HEK293 (cell line): ENCODE data around the gene HSPG2.

ENCODE experiments used
- CTCF ChIA-PET: fragments of 350-600 bp; formaldehyde crosslinking; extraction: SDS; loops from one replicate; lab custom pipeline; 2021; ENCODE audit warnings: antibody characterized with exemption; lab: Yijun Ruan, JAX
- POLR2A ChIA-PET: fragments of 300-600 bp; formaldehyde crosslinking; extraction: SDS; loops from one replicate; lab custom pipeline; 2020; ENCODE audit warnings: antibody characterized with exemption, inconsistent platforms; lab: Yijun Ruan, JAX
- H3K27ac ChIP-seq: fragments of 200-500 bp; sonication (Bioruptor generic); 2 replicates; pipeline ENCODE4 v1.5.1; 2014; ENCODE audit warnings: low read depth, low read length, control low read depth, inconsistent platforms; ENCODE audit errors: extremely low read depth
- H3K36me3 ChIP-seq, 2 experiments: fragments of 200-500 bp in 1 of 2; sonication (Bioruptor generic) in 1 of 2; 1 replicate in 1 of 2; 2 replicates in 1 of 2; pipeline ENCODE4 v1.5.1; 2014 to 2017; ENCODE audit warnings: inconsistent platforms in 2 of 2, low read length in 2 of 2; ENCODE audit not compliant: control insufficient read depth in 2 of 2, insufficient read depth in 1 of 2
- H3K4me1 ChIP-seq: fragments of 200-500 bp; sonication (Bioruptor generic); 2 replicates; pipeline ENCODE4 v1.5.1; 2014; ENCODE audit warnings: mild to moderate bottlenecking, low read length, inconsistent platforms; ENCODE audit not compliant: control insufficient read depth, insufficient read depth
- H3K4me3 ChIP-seq: 2 replicates; pipeline ENCODE4 v1.5.1; 2011; ENCODE audit warnings: low read depth, mild to moderate bottlenecking, control low read depth, low read length, moderate library complexity
- H3K9me3 ChIP-seq: fragments of 200-500 bp; sonication (Bioruptor generic); 2 replicates; pipeline ENCODE4 v1.5.1; 2014; ENCODE audit warnings: low read depth, low read length, inconsistent platforms; ENCODE audit not compliant: control insufficient read depth, insufficient read depth
- KLF7 ChIP-seq: fragments of 450-650 bp; formaldehyde crosslinking; IDR thresholded peaks from 2 replicates; pipeline ENCODE4 v1.5.1; 2016; ENCODE audit warnings: missing biosample characterization, missing genetic modification characterization, borderline replicate concordance
- KLF8 ChIP-seq: fragments of 450-650 bp; formaldehyde crosslinking; IDR thresholded peaks from 2 replicates; pipeline ENCODE4 v1.5.1; 2016; ENCODE audit warnings: missing biosample characterization, missing genetic modification characterization
- OSR2 ChIP-seq: fragments of 450-650 bp; formaldehyde crosslinking; IDR thresholded peaks from 2 replicates; pipeline ENCODE4 v1.5.1; 2016; ENCODE audit warnings: missing biosample characterization, missing genetic modification characterization
- SCRT2 ChIP-seq: fragments of 450-650 bp; formaldehyde crosslinking; IDR thresholded peaks from 2 replicates; pipeline ENCODE4 v1.5.1; 2016; ENCODE audit warnings: missing biosample characterization, missing genetic modification characterization
- SP2 ChIP-seq: fragments of 450-650 bp; formaldehyde crosslinking; IDR thresholded peaks from 2 replicates; pipeline ENCODE4 v1.5.1; 2016; ENCODE audit warnings: missing biosample characterization, missing genetic modification characterization
- YY1 ChIP-seq: fragments of 450-650 bp; formaldehyde crosslinking; IDR thresholded peaks from 2 replicates; pipeline ENCODE4 v1.5.1; 2018; ENCODE audit warnings: missing biosample characterization, missing genetic modification characterization
- ZBTB20 ChIP-seq: fragments of 450-650 bp; formaldehyde crosslinking; IDR thresholded peaks from 2 replicates; pipeline ENCODE4 v1.5.1; 2016; ENCODE audit warnings: missing biosample characterization, missing genetic modification characterization
- ZBTB48 ChIP-seq: fragments of 450-650 bp; formaldehyde crosslinking; IDR thresholded peaks from 2 replicates; pipeline ENCODE4 v1.5.1; 2016; ENCODE audit warnings: missing biosample characterization, missing genetic modification characterization
- ZFP37 ChIP-seq: fragments of 450-650 bp; formaldehyde crosslinking; IDR thresholded peaks from 2 replicates; pipeline ENCODE4 v1.5.1; 2016; ENCODE audit warnings: missing biosample characterization, missing genetic modification characterization
- ZNF302 ChIP-seq: fragments of 450-650 bp; formaldehyde crosslinking; IDR thresholded peaks from 2 replicates; pipeline ENCODE4 v1.5.1; 2016; ENCODE audit warnings: missing biosample characterization, missing genetic modification characterization, low read depth
- ZNF521 ChIP-seq: fragments of 450-650 bp; formaldehyde crosslinking; IDR thresholded peaks from 2 replicates; pipeline ENCODE4 v1.5.1; 2017; ENCODE audit warnings: missing biosample characterization, mild to moderate bottlenecking, missing genetic modification characterization
- ZNF600 ChIP-seq: fragments of 450-650 bp; formaldehyde crosslinking; IDR thresholded peaks from 2 replicates; pipeline ENCODE4 v1.5.1; 2016; ENCODE audit warnings: missing biosample characterization, missing genetic modification characterization
- ZNF623 ChIP-seq: fragments of 450-650 bp; formaldehyde crosslinking; IDR thresholded peaks from 2 replicates; pipeline ENCODE4 v1.5.1; 2016; ENCODE audit warnings: missing biosample characterization, missing genetic modification characterization
- ZNF76 ChIP-seq: fragments of 450-650 bp; formaldehyde crosslinking; IDR thresholded peaks from 2 replicates; pipeline ENCODE4; 2016; ENCODE audit warnings: low read depth, missing biosample characterization, missing genetic modification characterization, borderline replicate concordance
- ZNF837 ChIP-seq: fragments of 450-650 bp; formaldehyde crosslinking; IDR thresholded peaks from 2 replicates; pipeline ENCODE4 v1.5.1; 2016; ENCODE audit warnings: missing biosample characterization, missing genetic modification characterization
- ZSCAN23 ChIP-seq: fragments of 450-650 bp; formaldehyde crosslinking; IDR thresholded peaks from 2 replicates; pipeline ENCODE4 v1.5.1; 2016; ENCODE audit warnings: missing biosample characterization, missing genetic modification characterization
- ZXDB ChIP-seq: fragments of 450-650 bp; formaldehyde crosslinking; IDR thresholded peaks from 2 replicates; pipeline ENCODE4 v1.5.1; 2016; ENCODE audit warnings: missing biosample characterization, missing genetic modification characterization
- TF ChIP-seq, protein P1 (sequence below): fragments of 450-650 bp; formaldehyde crosslinking; optimal IDR thresholded peaks from 2 replicates; pipeline ENCODE3; 2016; ENCODE audit warnings: missing biosample characterization, mild to moderate bottlenecking, missing genetic modification characterization
- TF ChIP-seq, protein P2 (sequence below): fragments of 450-650 bp; formaldehyde crosslinking; IDR thresholded peaks from 2 replicates; pipeline ENCODE4 v1.5.1; 2016; ENCODE audit warnings: missing biosample characterization, missing genetic modification characterization
- TF ChIP-seq, protein P3 (sequence below): fragments of 450-650 bp; IDR thresholded peaks from 2 replicates; pipeline ENCODE4 v1.5.1; 2018; ENCODE audit warnings: missing biosample characterization, missing genetic modification characterization
- TF ChIP-seq, protein P4 (sequence below): fragments of 450-650 bp; formaldehyde crosslinking; IDR thresholded peaks from 2 replicates; pipeline ENCODE4 v1.5.1; 2016; ENCODE audit warnings: missing biosample characterization, missing genetic modification characterization
- TF ChIP-seq, protein P5 (sequence below): fragments of 450-650 bp; formaldehyde crosslinking; IDR thresholded peaks from 2 replicates; pipeline ENCODE4 v1.5.1; 2016; ENCODE audit warnings: missing biosample characterization, missing genetic modification characterization
- TF ChIP-seq, protein P6 (sequence below): fragments of 450-650 bp; formaldehyde crosslinking; IDR thresholded peaks from 2 replicates; pipeline ENCODE4 v1.5.1; 2016; ENCODE audit warnings: missing biosample characterization, missing genetic modification characterization
- TF ChIP-seq, protein P7 (sequence below): fragments of 450-650 bp; formaldehyde crosslinking; IDR thresholded peaks from 2 replicates; pipeline ENCODE4 v1.5.1; 2016; ENCODE audit warnings: missing biosample characterization, missing genetic modification characterization

Gene HSPG2

DNA sequence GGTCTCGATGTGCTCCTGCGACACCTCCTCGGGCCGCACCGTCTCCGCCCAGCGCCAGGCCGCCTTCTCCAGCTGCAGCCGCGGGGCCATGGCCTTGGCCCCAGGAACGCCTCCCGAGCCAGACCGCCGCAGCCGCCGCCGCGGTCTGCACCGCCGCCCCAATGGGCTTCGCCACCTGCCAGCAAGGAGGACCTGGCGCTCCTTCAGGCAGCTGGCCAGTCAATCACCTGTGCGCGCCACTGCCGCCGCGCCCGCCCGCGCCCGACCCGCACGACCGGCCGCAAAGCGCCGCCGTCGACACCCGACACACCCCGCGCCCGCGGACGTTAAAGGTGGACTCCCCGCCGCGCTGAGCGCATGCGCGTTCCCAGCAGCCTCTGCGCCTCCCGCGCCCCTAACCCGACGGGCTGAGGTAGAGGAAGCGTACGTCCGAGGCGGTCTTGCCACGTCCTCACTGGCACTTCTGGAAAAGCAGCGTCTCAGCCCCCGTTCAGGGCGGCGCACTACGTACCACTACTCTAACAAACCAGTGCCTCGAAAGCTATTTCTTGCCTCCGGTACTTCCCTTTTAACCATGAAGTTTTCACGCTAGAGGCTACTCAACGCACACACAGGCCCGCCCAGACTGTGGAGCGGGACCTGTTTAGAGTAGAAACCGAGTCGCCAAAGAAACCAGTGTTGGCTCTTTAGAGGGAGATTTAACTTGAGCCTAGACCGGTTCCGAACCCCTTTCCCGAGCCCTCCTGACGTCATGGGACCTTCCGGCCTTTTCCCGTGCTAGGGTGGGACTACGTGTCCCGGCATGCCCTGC is 154.0 kb downstream of the HSPG2 start, which contains the start of gene USP48:
Gene USP48 (minus strand): TSS at position 282 of the 811 bp plus-strand sequence. CDS start 192 bp downstream, at position 90.
- ChIA-PET CTCF (interaction anchor here (0.6 to 1.3 kb wide), 5 partner anchors 31 to 585 kb away, joined by 3 to 4 read pairs (median 3); no protein-coding TSS in a partner anchor), POLR2A (interaction anchor here (0.6 to 1.5 kb wide), 8 partner anchors 12 to 685 kb away, joined by 3 to 7 read pairs (median 4); partner anchors contain the start of gene RAP1GAP)
- Histone ChIP-seq H3K27ac (peak within 1 kb of the TSS; percentile 91), H3K9me3 (no peaks in the 10 kb centered on the region), H3K36me3 (no peaks in the 10 kb centered on the region), H3K4me1 (no peaks in the 10 kb centered on the region), H3K4me3 (peak within 1 kb of the TSS; percentile 97)
- TF ChIP-seq, protein P1, sequence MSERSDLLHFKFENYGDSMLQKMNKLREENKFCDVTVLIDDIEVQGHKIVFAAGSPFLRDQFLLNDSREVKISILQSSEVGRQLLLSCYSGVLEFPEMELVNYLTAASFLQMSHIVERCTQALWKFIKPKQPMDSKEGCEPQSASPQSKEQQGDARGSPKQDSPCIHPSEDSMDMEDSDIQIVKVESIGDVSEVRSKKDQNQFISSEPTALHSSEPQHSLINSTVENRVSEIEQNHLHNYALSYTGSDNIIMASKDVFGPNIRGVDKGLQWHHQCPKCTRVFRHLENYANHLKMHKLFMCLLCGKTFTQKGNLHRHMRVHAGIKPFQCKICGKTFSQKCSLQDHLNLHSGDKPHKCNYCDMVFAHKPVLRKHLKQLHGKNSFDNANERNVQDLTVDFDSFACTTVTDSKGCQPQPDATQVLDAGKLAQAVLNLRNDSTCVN (tag by site-specific recombination): peak; percentile 90
- no peak for TF ChIP-seq ZNF76
- TF ChIP-seq, protein P2, sequence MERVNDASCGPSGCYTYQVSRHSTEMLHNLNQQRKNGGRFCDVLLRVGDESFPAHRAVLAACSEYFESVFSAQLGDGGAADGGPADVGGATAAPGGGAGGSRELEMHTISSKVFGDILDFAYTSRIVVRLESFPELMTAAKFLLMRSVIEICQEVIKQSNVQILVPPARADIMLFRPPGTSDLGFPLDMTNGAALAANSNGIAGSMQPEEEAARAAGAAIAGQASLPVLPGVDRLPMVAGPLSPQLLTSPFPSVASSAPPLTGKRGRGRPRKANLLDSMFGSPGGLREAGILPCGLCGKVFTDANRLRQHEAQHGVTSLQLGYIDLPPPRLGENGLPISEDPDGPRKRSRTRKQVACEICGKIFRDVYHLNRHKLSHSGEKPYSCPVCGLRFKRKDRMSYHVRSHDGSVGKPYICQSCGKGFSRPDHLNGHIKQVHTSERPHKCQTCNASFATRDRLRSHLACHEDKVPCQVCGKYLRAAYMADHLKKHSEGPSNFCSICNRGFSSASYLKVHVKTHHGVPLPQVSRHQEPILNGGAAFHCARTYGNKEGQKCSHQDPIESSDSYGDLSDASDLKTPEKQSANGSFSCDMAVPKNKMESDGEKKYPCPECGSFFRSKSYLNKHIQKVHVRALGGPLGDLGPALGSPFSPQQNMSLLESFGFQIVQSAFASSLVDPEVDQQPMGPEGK: peak; percentile 40
- TF ChIP-seq ZNF600 (tag by site-specific recombination): peak; percentile 4; the same call in 1 of the 2 replicates
- TF ChIP-seq, protein P3, sequence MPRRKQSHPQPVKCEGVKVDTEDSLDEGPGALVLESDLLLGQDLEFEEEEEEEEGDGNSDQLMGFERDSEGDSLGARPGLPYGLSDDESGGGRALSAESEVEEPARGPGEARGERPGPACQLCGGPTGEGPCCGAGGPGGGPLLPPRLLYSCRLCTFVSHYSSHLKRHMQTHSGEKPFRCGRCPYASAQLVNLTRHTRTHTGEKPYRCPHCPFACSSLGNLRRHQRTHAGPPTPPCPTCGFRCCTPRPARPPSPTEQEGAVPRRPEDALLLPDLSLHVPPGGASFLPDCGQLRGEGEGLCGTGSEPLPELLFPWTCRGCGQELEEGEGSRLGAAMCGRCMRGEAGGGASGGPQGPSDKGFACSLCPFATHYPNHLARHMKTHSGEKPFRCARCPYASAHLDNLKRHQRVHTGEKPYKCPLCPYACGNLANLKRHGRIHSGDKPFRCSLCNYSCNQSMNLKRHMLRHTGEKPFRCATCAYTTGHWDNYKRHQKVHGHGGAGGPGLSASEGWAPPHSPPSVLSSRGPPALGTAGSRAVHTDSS: peak; percentile 79
- no peak for TF ChIP-seq ZNF302
- TF ChIP-seq, protein P4, sequence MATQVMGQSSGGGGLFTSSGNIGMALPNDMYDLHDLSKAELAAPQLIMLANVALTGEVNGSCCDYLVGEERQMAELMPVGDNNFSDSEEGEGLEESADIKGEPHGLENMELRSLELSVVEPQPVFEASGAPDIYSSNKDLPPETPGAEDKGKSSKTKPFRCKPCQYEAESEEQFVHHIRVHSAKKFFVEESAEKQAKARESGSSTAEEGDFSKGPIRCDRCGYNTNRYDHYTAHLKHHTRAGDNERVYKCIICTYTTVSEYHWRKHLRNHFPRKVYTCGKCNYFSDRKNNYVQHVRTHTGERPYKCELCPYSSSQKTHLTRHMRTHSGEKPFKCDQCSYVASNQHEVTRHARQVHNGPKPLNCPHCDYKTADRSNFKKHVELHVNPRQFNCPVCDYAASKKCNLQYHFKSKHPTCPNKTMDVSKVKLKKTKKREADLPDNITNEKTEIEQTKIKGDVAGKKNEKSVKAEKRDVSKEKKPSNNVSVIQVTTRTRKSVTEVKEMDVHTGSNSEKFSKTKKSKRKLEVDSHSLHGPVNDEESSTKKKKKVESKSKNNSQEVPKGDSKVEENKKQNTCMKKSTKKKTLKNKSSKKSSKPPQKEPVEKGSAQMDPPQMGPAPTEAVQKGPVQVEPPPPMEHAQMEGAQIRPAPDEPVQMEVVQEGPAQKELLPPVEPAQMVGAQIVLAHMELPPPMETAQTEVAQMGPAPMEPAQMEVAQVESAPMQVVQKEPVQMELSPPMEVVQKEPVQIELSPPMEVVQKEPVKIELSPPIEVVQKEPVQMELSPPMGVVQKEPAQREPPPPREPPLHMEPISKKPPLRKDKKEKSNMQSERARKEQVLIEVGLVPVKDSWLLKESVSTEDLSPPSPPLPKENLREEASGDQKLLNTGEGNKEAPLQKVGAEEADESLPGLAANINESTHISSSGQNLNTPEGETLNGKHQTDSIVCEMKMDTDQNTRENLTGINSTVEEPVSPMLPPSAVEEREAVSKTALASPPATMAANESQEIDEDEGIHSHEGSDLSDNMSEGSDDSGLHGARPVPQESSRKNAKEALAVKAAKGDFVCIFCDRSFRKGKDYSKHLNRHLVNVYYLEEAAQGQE (tag by site-specific recombination): 0 out of 2 replicates have a peak, but pooled peaks have one; percentile 6
- peak; percentile 95 for TF ChIP-seq ZXDB (tag by site-specific recombination)
- peak; percentile 51; the same call in 1 of the 2 replicates for TF ChIP-seq SP2 (tag by site-specific recombination)
- peak; percentile 48 for TF ChIP-seq ZBTB48
- peak; percentile 44 for TF ChIP-seq YY1 (tag by site-specific recombination)
- peak; percentile 78; the same call in 1 of the 2 replicates for TF ChIP-seq ZBTB20 (tag by site-specific recombination)
- TF ChIP-seq, protein P5, sequence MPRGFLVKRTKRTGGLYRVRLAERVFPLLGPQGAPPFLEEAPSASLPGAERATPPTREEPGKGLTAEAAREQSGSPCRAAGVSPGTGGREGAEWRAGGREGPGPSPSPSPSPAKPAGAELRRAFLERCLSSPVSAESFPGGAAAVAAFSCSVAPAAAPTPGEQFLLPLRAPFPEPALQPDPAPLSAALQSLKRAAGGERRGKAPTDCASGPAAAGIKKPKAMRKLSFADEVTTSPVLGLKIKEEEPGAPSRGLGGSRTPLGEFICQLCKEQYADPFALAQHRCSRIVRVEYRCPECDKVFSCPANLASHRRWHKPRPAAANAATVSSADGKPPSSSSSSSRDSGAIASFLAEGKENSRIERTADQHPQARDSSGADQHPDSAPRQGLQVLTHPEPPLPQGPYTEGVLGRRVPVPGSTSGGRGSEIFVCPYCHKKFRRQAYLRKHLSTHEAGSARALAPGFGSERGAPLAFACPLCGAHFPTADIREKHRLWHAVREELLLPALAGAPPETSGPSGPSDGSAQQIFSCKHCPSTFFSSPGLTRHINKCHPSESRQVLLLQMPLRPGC (tag by site-specific recombination): no peak
- peak; percentile 78; the same call in 1 of the 2 replicates for TF ChIP-seq ZFP37 (tag by site-specific recombination)
- TF ChIP-seq KLF7: peak; percentile 38; the same call in 1 of the 2 replicates
- TF ChIP-seq, protein P6, sequence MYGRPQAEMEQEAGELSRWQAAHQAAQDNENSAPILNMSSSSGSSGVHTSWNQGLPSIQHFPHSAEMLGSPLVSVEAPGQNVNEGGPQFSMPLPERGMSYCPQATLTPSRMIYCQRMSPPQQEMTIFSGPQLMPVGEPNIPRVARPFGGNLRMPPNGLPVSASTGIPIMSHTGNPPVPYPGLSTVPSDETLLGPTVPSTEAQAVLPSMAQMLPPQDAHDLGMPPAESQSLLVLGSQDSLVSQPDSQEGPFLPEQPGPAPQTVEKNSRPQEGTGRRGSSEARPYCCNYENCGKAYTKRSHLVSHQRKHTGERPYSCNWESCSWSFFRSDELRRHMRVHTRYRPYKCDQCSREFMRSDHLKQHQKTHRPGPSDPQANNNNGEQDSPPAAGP (tag by site-specific recombination): peak; percentile 70; the same call in 1 of the 2 replicates
- TF ChIP-seq KLF8: peak; percentile 87; the same call in 1 of the 2 replicates
- TF ChIP-seq OSR2 (tag by site-specific recombination): peak; percentile 73
- peak; percentile 79 for TF ChIP-seq SCRT2 (tag by site-specific recombination)
- TF ChIP-seq, protein P7, sequence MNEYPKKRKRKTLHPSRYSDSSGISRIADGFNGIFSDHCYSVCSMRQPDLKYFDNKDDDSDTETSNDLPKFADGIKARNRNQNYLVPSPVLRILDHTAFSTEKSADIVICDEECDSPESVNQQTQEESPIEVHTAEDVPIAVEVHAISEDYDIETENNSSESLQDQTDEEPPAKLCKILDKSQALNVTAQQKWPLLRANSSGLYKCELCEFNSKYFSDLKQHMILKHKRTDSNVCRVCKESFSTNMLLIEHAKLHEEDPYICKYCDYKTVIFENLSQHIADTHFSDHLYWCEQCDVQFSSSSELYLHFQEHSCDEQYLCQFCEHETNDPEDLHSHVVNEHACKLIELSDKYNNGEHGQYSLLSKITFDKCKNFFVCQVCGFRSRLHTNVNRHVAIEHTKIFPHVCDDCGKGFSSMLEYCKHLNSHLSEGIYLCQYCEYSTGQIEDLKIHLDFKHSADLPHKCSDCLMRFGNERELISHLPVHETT (tag by site-specific recombination): peak; percentile 79
- TF ChIP-seq ZNF521 (tag by site-specific recombination): no peak
- peak; percentile 77 for TF ChIP-seq ZSCAN23
- no peak for TF ChIP-seq ZNF837 (tag by site-specific recombination)
- TF ChIP-seq ZNF623: peak; percentile 24; the same call in 1 of the 2 replicates
